Suprapubic skin (tissue), 4 donors: ENCODE data around the gene EP400.

Experiments used
- CTCF ChIP-seq, 2 donors: fragments of 200-600 bp in 1 of 2; fragments of 450-650 bp in 1 of 2; sonication (generic) in 1 of 2; IDR thresholded peaks; one replicate each; pipeline ENCODE4 v1.5.1; 2016 to 2019; ENCODE audit warnings: antibody characterized with exemption in 2 of 2, mild to moderate bottlenecking in 1 of 2, moderate library complexity in 1 of 2
- EP300 ChIP-seq: sonication (generic); formaldehyde crosslinking; IDR thresholded peaks from one replicate; pipeline ENCODE4 v1.6.1; 2017; ENCODE audit warnings: antibody characterized with exemption
- POLR2A ChIP-seq, 2 donors: fragments of 450-650 bp; IDR thresholded peaks; one replicate each; pipeline ENCODE4 v1.6.1; 2017; ENCODE audit warnings: antibody characterized with exemption in 2 of 2, mild to moderate bottlenecking in 2 of 2, moderate library complexity in 2 of 2
- POLR2AphosphoS5 ChIP-seq, 3 donors: sonication (generic); formaldehyde crosslinking; IDR thresholded peaks; one replicate each; pipeline ENCODE4 v1.6.1; 2017; ENCODE audit warnings: antibody characterized with exemption in 3 of 3

GRCh38 chr12:132079200-132079599 lies 129.5 kb downstream of the EP400 start:
- TF ChIP-seq CTCF (IDR thresholded peaks at IDR 0.05), result no peak
- no peak for TF ChIP-seq EP300
- no peak for TF ChIP-seq POLR2A (IDR thresholded peaks at IDR 0.05)
- TF ChIP-seq POLR2AphosphoS5 (IDR thresholded peaks at IDR 0.05), result no peak
